ENCODE measurements around the gene THSD1.

THSD1 gene

GRCh38 chr13:52451135-52451804 is 45.3 kb upstream of the THSD1 start:
- no peak for TF ChIP-seq POLR2A (IDR thresholded peaks at IDR 0.05; ENCODE audit: extremely low read depth, insufficient read length)
- no peak for TF ChIP-seq MYC (IDR thresholded peaks at IDR 0.05; ENCODE audit: low read depth, low read length)
- no peak for TF ChIP-seq MAX (IDR thresholded peaks at IDR 0.05; ENCODE audit: low read depth, low read length)
- TF ChIP-seq CTCF (IDR thresholded peaks at IDR 0.05; ENCODE audit: low read depth, low read length), result no peak
- H3K4me3 ChIP-seq (ENCODE audit: low read depth, low read length), result no peak overlapping the region
- DNase-seq (ENCODE audit: low read depth), result no peak

- no peak overlapping the region for H3K4me3 ChIP-seq (ENCODE audit: low read depth, low read length)
- no peak for DNase-seq (ENCODE audit: low read depth)
- TF ChIP-seq POLR2A (IDR thresholded peaks at IDR 0.05; ENCODE audit: extremely low read depth, insufficient read length) (no peak), MAX (IDR thresholded peaks at IDR 0.05; ENCODE audit: low read depth, low read length) (no peak), MYC (IDR thresholded peaks at IDR 0.05; ENCODE audit: low read depth, low read length) (no peak), CTCF (IDR thresholded peaks at IDR 0.05; ENCODE audit: low read depth, low read length) (no peak)
Measured at GRCh38 chr13:52450793-52451116, 44.8 kb upstream of the THSD1 start.

- DNase-seq (ENCODE audit: low read depth), result peak; percentile 97
- H3K4me3 ChIP-seq (ENCODE audit: low read depth, low read length), result peak within 1 kb of the TSS; percentile 82
- peak; percentile 94 for TF ChIP-seq MYC (IDR thresholded peaks at IDR 0.05; ENCODE audit: low read depth, low read length)
- peak; percentile 95 for TF ChIP-seq POLR2A (IDR thresholded peaks at IDR 0.05; ENCODE audit: extremely low read depth, insufficient read length)
- peak; percentile 87 for TF ChIP-seq MAX (IDR thresholded peaks at IDR 0.05; ENCODE audit: low read depth, low read length)
- peak; percentile 86 for TF ChIP-seq CTCF (IDR thresholded peaks at IDR 0.05; ENCODE audit: low read depth, low read length)
Measured at GRCh38 chr13:52450012-52450792, 44.2 kb upstream of the THSD1 start, which contains the start of gene VPS36. VPS36 (minus strand) TSS chr13:52450634; CDS start chr13:52450594, 40 bp downstream.

- H3K4me3 ChIP-seq (ENCODE audit: low read depth, low read length), result peak overlapping the region; percentile 82
- peak; percentile 23 for DNase-seq (ENCODE audit: low read depth)
- no peak for TF ChIP-seq MYC (IDR thresholded peaks at IDR 0.05; ENCODE audit: low read depth, low read length)
- no peak for TF ChIP-seq POLR2A (IDR thresholded peaks at IDR 0.05; ENCODE audit: extremely low read depth, insufficient read length)
- TF ChIP-seq CTCF (IDR thresholded peaks at IDR 0.05; ENCODE audit: low read depth, low read length), result no peak
- TF ChIP-seq MAX (IDR thresholded peaks at IDR 0.05; ENCODE audit: low read depth, low read length), result no peak
Measured at GRCh38 chr13:52449331-52450011, 43.5 kb upstream of the THSD1 start.

- TF ChIP-seq POLR2A (IDR thresholded peaks at IDR 0.05; ENCODE audit: extremely low read depth, insufficient read length) (no peak), MAX (IDR thresholded peaks at IDR 0.05; ENCODE audit: low read depth, low read length) (no peak), CTCF (IDR thresholded peaks at IDR 0.05; ENCODE audit: low read depth, low read length) (no peak), MYC (IDR thresholded peaks at IDR 0.05; ENCODE audit: low read depth, low read length) (no peak)
- peak overlapping the region; percentile 82 for H3K4me3 ChIP-seq (ENCODE audit: low read depth, low read length)
- DNase-seq (ENCODE audit: low read depth), result peak; percentile 23
Measured at GRCh38 chr13:52447815-52448552, 42.0 kb upstream of the THSD1 start.
